Daoy (cell line): ENCODE measurements around the gene CPB2. TPM values are rescaled to one million over a fixed set of nuclear protein-coding genes. Genes with fewer than 3 reads are reported as not detected.

Experiments
- DNase-seq: peaks from one replicate; pipeline ENCODE4 v3.0.0-alpha.2; 2015; ENCODE audit warnings: low read depth
- total RNA-seq: library from RNA; depleted of rRNA; stranded (reverse); fragments of >200 nt; shearing (Covaris generic); gene quantifications from 2 replicates; pipeline ENCODE4 v1.2.3, GENCODE V29; 2014

CPB2 gene
- total RNA-seq, 1 experiment from 2014 or later, result not detected

GRCh38 chr13:46097663-46098062 lies 7.2 kb downstream of the CPB2 start:
- no peak for DNase-seq

DNA sequence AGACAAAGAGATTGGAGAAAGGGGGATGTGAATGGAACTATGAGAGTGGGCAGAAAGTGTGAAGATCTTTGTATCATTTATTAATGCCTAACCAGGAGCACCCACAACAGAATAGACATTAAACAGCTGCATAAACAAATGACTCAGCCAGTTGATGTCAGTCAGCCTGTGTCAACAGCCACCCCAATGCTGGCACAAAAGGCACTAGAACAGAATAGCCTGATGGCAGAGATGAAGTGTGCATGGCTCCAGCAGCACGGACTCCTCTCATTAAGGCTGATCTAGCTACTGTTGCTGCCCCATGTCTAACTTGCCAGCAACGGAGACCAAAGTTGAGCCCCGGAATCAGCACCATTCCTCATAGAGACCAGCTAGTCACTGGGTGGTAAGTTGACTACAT lies 7.8 kb downstream of the CPB2 start:
- no peak for DNase-seq

DNA sequence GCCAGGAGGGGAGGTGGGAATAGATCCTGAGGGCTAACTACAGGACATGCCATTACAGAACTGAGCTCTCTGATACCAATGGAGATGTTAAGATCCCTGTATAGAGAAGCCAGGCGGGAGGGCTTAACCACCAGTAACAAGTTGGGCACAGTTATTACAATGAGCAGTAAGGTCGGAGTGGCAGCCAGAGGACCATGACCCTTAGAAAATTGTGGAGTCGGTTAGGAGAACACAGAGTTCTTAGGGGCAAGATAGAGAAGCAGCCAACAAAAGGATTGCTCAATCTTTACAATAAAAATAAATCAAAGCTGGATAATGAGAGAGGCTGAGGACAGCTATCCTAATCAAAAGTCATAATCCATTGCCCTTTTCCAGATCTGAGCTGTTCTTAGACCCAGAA lies 10.4 kb downstream of the CPB2 start:
- no peak for DNase-seq

GRCh38 chr13:46088821-46089562 lies 15.8 kb downstream of the CPB2 start:
- no peak for DNase-seq

DNA sequence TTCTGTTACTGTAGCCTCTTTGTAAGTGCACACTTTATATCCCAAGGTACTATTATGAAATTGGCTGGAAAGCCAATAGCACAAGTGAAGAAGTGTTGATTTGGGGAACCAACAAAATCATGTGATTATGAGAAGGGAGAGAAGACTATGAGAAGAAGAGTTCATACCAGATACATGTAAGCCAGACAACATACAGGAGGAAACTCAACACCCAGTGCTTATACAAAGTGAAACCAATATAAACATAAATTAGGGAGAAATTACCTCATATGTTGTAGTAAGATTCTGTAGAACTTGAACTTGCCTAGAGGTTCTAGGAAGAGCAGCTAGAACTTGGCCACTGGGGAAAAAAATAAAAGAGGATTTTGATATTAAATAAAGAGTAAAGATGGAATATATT lies 17.4 kb downstream of the CPB2 start:
- no peak for DNase-seq

GRCh38 chr13:46086985-46087384 lies 17.8 kb downstream of the CPB2 start:
- DNase-seq, result no peak

DNA sequence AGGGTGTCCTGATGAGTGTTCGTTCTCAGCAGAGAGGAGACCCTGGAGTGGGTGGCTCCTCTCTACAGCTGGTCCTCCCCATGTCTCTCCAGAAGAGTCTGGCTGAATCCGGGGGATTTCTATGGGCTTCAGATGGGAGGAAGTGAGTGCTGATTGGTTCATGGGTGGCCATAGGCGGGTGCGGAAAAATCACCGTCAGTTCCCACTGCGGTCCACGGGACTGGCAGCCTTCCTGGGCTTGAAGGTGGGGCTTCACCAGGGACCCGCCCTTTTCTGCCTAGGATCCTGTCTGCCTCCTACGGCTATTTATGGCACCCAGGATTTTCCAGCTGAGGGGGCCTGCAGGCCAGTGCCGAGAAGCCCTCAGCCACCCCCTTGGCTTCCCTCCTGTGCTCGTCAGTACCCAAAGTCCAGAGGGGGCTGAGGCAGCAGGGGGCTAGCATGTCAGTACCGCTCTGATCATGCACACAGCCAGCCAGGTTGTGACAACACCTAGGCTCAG lies 18.4 kb downstream of the CPB2 start:
- no peak for DNase-seq

DNA sequence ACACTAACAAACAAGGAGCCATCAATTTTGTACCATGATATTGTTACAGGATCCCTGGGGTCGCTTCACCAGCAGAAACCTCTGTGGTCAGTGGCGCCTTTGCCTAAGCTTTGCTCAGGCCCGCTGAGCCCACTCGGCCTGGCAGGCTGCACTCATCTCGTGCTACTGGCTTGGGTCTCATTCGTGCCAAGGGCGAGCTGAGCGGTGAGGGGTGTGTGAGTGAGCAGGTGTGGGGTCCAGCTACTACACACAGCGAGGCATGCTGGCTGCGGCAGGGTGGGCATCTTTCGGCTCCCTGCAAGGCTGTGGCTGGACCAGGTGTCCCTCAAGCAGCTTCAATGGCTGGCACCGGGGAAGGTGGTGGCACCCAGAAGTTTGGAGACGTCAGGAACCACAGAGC lies 19.1 kb downstream of the CPB2 start:
- DNase-seq, result no peak

GRCh38 chr13:46082324-46082723 lies 22.5 kb downstream of the CPB2 start:
- no peak for DNase-seq

DNA sequence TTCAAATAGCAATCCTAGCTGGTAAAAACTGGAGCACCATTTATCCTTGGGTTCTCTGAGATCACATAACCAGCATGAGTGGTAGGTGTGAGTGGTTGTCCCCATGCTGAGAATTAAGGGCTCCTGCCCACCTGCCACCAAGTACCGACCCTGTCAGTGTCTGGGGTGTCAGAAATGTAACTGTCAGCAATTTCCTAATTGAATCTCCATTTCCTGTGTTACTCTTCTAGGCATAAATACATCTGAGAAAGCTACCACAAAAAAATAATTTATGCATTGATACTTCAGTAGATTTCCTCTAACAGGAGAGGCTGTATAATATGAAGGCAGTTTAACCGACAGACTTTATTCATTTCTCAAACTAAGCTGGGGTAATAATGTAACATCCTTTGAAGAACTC lies 25.1 kb downstream of the CPB2 start:
- no peak for DNase-seq

DNA sequence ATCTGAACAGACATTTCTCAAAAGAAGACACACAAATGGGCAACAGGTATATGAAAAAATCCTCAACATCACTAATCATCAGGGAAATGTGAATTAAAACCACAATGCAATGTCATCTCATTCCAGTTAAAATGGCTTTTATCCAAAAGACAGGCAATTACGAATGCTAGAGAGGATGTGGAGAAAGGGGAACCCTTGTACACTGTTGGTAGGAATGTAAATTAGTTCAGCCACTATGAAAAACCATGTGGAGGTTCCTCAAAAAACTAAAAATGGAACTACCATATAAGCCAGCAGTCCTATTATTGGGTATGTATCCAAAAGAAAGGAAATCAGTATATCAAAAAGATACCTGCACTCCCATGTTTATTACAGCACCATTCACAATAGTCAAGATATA lies 27.6 kb downstream of the CPB2 start:
- no peak for DNase-seq

GRCh38 chr13:46076827-46077226 lies 28.0 kb downstream of the CPB2 start:
- no peak for DNase-seq

GRCh38 chr13:46075811-46076210 lies 29.0 kb downstream of the CPB2 start:
- no peak for DNase-seq

DNA sequence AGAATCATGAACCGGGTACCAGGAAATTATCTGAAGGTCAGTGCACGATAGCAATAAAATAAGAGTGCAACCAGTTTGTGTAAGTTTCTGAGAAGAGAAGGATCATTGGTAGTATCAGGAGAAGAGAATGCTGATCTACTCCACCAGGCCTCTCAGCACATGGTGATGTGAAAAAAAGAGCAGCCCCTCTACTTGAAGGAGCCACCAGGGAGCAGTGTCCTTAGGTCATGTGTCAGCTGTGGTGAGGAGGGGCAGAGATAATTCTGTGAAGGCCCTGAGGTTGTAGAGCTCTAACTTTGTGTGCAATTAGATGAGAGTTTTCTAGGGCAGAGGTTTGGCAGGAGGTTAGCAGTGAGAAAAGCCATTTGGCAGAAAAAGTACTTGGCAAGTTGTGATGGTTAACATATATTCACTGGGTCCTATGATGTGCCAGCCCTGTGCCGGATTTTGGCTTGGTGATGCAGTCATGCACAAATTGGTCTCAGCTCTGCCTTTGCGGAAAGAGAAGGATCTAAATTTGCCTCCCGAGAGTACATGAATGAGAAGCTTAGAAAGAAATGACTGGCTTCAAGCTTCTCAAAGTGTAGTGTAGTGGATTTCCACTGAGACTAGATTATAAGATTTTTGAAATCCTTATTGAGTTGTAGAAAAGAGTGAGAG lies 33.1 kb downstream of the CPB2 start:
- DNase-seq, result no peak

DNA sequence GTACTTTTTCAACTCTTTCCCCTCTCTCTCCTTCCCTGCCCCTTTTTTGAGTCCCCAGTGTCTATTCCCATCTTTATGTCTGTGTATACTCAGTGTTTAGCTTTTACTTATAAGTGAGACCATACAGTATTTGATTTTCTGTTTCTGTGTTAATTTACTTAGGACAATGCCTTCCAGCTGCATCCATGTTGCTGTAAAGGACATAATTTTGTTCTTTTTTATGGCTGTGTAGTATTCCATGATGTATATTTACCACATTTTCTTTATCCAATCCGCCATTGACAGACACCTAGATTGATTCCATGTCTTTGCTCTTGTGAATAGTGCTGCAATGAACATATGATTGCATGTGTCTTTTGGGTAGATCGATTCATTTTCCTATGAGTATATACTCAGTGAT lies 41.5 kb downstream of the CPB2 start:
- DNase-seq, result no peak

DNA sequence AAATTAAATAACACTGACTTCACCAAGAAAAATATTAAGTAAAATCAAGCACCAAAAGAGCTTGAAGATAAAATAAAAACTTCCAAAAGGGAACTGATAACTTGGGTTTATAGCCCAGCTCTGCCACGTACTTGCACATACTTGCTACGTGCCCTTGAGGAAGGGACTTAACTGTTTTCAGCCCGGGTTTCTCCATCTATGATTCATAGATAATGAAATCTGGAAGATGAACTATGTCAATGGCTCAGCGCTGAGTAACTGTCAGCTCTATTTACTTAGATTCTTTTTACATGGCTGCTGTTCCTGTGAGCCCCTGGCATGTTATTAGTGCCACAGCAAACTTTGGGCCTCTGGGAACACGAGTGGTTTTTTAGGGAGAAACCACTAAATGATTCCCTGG lies 42.6 kb downstream of the CPB2 start:
- peak; percentile 50 for DNase-seq

DNA sequence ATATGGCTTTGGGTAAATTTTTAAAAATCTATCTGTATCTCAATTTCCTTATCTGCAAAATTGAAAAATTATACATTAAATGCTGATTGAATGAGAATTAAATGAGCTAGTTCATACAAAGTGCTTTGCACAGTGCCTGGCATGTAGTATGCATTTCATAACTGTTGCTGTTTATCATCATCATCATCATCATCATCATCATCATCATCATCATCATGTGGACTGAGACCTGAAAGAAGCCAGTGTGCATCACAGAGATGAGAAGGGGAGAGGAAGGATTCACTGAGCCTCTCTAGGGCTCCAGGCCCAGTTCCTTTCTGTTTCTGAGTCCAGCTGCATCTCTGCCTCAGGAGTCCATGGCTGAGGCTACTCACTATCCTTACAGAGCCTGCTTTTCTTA lies 45.4 kb downstream of the CPB2 start:
- no peak for DNase-seq

DNA sequence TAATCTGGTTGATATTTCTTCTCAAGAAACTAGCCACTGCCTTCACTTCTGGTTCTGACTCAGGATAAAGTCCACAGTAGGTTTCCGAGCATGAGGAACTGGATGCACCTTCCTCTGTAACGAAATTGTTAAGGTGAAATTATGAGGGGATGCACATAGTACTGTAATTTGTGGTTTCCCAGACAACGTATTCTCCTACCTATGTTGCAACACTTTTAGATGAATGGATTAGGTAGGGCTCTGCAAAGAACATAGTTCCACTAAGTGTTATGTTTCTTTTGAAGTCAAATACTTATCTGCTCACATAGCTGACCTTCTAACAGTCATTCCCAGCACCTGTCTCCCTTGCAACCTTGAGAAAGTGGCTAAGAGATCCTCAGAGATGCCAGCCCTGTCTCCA lies 46.6 kb downstream of the CPB2 start:
- DNase-seq, result no peak

GRCh38 chr13:46057256-46058015 lies 47.4 kb downstream of the CPB2 start:
- DNase-seq, result peak; percentile 24

DNA sequence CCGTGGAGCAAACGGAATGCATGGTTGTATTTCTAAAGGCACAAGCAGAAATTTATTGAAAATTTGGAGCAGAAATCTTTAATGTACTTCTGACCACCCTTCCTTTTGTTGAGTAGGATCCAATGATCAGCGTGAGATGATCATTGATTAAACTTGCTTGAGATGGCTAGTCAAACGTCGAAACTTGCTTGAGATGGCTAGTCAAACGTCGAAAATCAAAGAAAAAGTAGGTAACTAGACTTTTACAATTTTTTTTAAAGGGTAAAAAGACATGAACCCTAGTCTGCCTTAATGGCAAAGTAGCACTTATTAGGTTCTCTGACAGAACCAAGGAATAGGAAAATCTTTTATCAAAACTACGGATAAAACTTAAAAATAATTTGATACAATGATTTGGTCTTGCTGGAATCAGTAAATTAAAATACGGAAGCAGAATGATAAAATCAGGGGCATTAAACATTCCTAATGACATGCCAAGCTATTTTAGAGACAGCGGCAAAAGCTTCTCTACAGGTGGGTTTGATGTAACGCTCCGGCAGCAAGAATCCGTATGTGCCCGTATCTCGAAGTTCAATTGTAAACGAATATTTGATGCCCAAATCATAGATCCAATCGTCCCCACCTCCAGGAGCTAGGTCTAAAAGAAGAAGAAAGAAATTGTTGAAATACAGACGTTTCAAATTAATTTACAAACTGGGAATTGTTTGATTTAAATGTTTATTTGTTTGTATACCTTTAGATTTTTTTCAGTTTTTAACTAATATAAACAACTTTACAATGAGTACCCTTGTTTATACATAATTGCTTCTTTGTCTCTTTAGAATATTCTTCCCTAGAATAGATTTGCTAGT lies 51.4 kb downstream of the CPB2 start:
- no peak for DNase-seq

DNA sequence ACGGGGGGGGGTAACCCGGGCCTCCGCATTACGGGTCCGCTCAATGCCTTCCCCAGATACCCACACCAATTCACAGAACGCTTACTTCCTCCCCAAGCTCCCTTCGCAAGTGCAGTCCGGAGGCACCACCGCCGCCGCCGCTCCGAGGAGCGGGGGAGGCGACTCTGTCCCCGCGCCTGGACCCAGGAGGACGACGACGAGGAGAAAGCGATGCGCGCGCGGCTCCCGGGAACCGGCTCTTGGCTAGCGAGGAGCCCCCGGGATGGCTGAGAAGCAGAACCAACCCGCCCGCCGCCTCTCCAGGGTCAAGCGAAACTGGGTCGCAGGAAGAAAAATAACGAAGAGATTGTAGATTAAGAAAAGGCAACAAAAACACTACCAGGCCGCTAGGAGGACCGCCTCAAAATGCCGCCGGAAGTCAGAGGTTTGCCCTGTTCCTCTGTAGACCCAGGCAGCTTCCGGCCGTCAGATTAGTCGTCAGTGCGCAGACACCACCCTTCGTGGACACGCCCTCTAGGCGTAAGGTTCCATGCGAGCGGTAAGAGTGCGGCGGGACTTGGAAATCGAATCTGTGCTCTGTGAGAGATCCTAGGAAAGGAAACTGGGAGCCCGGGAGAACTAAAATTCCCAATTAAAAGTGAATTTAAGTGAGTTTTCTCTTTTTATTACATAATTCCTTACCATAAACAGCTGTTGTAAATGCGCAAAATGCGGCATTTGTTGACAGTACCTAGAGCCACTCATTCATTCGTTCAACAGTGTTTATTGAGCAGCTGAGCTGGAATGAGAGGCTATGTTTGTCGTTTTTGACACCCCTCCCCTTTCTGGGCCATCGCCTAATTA lies 52.3 kb downstream of the CPB2 start, which contains the start of gene ZC3H13:
Gene ZC3H13, minus strand, starts transcription at position 428 of the 843 bp plus-strand sequence. CDS start 7,239 bp downstream, outside the sequence.
- DNase-seq, result peak; percentile 95
